CD4-positive, alpha-beta T cell treated with Interleukin-6 for 4 hours (primary cell): ENCODE results near the gene DBP.
"Not testable (repeated sequence)": the region's sequence is repeated elsewhere in the genome, so short reads cannot be mapped to it uniquely, and the experiment has no call there.

Experiments
- DNase-seq: peaks from one replicate; pipeline ENCODE4 v3.0.0-alpha.2; 2020; ENCODE audit warnings: mixed read lengths

DBP gene, protein sequence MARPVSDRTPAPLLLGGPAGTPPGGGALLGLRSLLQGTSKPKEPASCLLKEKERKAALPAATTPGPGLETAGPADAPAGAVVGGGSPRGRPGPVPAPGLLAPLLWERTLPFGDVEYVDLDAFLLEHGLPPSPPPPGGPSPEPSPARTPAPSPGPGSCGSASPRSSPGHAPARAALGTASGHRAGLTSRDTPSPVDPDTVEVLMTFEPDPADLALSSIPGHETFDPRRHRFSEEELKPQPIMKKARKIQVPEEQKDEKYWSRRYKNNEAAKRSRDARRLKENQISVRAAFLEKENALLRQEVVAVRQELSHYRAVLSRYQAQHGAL

DNA sequence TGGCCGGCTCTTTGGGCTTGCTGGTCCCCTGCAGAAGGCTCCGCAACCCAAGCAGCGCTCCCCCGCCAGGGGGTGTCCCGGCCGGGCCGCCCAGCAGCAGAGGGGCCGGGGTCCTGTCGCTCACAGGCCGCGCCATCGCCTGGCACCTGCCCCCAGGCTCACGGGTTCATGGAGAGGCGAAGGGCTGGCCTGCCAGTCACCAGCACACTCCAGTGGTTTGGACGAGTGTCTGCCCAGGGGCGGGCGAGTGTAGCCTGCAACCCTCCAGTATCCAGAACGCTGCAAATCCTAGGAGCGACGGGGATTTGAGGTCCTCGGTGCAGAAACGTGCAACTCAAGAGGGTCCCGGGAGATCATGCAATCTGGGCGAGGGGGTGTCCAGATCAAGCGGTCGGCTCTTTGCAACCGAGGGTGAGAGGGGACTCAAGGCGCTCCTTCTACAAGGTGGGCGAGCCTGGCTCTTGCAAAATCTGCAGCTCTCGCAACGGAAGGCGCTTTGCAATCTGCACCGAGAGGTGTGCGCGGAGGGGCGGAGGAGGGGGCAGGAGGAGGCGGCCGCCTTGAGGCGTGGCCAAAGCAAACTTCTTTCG is at the start of gene DBP:
Gene DBP (minus strand): TSS at position 521 of the 590 bp plus-strand sequence. CDS start 385 bp downstream, at position 136.
- peak; percentile 46 for DNase-seq

- not testable (repeated sequence) for DNase-seq
Measured at GRCh38 chr19:48686637-48687036, 49.5 kb upstream of the DBP start.

DNA sequence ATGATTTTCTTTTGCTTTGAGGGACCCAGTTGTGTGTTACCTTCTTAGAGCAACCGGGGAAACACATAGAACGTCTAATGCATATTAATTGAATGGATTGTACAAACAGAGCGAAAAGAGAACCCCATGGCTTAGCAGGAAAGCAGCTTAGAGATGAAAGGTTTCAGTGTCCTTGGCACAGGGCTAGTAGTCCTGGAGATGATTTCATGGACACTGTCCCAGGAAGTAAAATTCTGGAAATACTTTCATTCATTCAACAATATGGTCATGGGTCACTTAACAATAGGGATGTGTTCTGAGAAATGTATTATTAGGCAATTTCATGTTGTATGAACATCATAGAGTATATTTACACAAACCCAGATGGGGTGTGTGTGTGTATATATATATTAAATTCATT is 48.9 kb upstream of the DBP start:
- no peak for DNase-seq

DNA sequence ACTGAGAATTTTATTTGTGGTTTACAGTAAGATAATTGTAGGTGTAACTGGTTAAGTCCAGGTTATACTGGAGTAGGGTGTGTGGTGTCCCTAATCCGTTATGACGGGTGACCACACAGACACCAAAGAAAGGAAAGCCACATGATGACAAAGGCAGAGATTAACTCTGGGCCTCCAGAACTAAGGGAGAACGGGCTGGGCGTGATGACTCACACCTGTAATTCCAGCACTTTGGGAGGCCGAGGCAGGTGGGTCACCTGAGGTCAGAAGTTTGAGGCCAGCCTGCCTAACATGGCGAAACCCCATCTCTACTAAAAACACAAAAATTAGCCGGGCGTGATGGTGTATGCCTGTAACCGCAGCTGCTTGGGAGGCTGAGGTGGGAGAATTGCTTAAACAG is 48.4 kb upstream of the DBP start:
- no peak for DNase-seq

DNA sequence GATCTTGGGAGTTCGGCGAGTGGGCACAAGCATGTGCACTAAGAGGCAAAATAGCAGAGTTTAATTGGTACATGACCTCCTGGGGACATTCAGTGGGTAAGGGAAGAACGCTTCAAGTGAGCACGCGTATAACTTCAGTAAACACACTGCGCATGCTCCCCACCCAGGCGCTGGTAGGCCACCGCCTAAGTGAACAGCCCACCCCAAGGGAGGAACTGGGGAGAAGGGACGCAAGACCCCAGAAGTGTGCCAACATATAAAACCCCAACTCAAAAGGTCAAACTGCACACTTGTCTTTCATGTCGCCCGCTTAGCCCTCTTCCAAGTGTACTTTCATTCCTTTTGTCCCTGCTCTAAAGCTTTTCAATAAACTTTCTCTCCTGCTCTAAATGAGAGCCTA is 46.2 kb upstream of the DBP start:
- peak; percentile 54 for DNase-seq

GRCh38 chr19:48681127-48681470 is 43.9 kb upstream of the DBP start:
- no peak for DNase-seq

DNA sequence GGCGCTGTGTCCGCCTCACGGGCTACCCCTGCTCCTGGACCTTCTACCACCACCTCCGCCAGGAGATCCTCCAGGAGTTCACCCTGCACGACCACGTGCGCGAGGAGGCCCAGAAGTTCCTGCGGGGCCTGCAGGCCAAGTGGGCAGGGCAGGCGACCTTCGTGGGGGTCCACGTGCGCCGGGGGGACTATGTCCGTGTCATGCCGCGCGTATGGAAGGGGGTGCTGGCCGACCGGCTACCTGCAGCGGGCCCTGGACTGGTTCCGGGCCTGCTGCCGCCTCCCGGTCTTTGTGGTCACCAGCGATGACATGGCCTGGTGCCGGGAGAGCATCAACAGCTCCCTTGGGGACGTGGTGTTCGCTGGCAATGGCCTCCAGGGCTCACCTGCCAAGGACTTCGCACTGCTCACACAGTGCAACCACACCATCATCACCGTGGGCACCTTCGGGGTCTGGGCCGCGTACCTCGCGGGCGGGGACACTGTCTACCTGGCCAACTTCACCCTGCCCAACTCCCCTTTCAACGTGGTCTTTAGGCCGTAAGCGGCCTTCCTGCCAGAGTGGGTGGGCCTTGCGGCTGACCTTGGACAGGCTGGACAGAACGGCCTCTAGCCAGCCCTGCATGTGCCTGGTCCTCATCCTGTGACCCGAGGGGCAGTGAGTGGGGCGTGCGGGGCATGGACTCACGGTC is 43.4 kb upstream of the DBP start:
- no peak for DNase-seq

DNA sequence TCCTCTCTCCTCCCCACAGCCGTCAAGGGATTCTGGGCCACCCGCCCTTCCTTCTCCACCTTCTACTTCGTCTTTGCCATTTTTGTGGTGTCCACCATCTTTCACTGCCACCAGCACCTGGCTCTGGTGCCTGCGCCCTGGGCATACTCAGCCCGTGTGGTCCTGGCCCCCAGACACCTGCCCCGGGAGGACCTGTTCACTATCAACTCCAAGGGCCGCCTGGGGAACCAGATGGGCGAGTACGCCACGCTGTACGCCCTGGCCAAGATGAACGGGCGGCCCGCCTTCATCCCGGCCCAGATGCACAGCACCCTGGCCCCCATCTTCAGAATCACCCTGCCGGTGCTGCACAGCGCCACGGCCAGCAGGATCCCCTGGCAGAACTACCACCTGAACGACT is 42.8 kb upstream of the DBP start:
- DNase-seq: not testable (repeated sequence)

GRCh38 chr19:48678201-48678600 is 41.0 kb upstream of the DBP start:
- no peak for DNase-seq

- no peak for DNase-seq
Measured at GRCh38 chr19:48676887-48677286, 39.7 kb upstream of the DBP start.

GRCh38 chr19:48676487-48676886 is 39.3 kb upstream of the DBP start:
- no peak for DNase-seq

DNA sequence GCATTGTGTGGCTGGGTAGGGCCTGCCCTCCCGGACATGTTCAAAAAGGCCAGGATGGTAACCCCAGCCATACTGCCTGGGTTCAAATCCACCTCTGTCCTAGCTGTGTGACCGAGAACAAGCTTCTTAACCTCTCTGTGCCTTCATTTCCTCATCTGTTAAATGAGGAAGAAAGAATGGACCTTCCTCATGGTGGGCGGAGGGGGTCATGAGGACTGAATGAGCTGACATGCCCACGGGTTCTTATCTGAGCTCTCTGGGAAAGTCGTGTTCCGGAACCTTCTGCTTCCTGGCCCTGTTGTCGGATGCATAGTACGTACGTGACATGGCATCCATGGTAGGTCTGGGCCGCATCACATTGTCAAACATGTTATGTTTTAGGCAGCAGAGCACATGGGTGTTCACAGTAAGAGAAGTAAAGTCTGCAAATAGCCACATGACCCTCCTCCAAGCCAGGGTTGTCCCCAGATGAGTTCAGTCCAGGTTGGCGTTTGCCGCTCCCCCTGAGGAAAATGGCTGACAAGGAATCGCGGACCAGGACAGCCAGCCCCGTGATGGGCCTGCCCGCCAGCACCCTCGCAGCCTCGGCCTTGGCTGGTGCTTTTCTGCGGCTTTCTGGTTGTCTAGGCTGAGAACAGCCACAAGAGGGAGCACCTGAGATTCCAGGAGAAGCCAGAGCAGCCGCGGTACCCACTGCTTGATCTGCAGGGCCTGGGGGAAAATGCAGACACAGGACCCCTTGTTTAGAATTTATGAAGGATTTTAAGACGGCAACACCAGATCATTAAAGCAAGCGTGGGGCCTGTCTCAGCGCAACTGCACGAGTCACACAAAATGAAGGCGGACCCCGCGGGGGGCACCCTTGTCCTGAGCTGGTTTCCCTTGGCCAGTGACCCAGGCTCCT is 38.0 kb upstream of the DBP start:
- peak; percentile 82 for DNase-seq

GRCh38 chr19:48674216-48674809 is 37.1 kb upstream of the DBP start:
- DNase-seq: no peak

DNA sequence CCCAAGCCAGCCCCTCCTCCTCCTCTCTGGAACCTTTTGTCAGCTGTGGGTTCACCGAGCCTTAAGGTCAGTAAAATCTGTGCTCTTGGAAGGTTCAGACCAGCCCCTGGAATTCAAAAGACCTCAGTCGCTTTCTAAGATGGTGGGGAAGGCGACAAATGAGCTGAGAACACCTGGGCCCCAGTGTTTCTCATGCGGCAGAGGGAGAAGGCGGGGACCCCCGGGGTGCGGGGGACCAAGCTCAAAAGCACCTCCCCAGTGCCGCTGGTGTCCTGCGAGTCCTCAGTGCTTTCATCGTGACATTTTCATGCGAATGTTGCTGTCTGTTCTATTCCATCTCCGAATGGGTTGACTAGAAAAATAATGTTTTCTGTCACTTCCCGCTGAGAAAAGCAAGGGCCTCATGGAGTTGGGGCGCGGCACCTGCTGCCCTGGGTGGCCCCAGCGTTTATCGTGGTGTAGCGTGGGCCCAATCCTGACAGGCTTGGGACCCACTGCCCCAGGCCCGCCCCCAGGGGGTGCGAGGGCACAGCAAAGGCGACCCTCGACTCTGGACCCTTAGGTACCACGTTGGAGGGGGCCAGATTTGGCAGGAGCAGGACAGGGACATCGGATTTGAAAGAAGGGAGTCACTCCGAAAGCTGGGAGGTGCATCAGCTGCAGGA is 36.4 kb upstream of the DBP start:
- DNase-seq: no peak

DNA sequence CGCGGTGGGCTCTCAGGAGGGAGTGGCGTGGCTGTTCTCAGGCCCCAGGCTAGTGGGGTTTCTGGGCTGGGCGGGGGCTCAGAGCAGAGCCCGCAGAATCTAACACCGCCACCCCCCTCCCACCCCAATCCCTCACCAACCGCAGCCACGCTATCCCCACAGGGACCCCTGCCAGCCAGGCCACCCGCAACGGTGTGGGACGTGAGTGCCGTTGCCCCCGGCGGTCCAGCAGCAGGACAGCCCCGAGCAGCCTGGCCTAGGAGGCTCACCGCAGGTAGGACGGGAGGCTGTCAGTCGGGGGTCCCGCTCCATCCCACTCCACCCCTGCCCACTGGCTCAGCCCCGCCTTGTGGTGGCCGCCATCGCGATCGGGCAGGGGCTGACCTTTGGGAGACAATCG is 35.8 kb upstream of the DBP start, which contains the start of gene NTN5:
Gene NTN5 (minus strand): TSS at position 24 of the 400 bp plus-strand sequence. CDS start 2,031 bp downstream, outside the sequence.
- no peak for DNase-seq

DNA sequence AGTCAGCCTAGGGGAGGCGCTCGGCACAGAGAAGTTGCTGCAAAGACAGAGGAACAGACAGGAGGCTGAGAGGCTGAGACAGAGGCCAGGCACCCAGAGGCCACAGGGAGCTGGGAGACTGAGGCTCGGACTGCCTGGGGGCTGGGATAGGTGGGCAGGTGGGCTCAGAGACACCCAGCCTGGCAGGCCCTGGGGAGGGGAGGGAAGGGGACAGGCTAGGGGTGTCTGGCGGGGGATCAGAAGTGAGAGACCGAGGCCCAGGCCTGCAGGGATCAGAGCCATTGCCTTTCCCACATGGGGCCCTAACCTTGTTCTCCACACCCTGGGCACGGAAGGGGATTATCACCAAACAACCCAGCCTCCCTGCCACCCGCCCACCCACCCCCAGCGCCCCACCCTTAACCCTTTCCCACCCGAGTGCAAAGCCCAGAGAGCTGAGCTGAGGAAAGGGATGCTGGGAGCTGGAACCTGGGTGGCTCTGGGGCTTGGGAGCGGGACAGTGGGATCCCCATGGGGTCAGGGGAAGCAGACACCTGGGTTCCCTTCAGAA is 34.3 kb upstream of the DBP start:
- DNase-seq: no peak

DNA sequence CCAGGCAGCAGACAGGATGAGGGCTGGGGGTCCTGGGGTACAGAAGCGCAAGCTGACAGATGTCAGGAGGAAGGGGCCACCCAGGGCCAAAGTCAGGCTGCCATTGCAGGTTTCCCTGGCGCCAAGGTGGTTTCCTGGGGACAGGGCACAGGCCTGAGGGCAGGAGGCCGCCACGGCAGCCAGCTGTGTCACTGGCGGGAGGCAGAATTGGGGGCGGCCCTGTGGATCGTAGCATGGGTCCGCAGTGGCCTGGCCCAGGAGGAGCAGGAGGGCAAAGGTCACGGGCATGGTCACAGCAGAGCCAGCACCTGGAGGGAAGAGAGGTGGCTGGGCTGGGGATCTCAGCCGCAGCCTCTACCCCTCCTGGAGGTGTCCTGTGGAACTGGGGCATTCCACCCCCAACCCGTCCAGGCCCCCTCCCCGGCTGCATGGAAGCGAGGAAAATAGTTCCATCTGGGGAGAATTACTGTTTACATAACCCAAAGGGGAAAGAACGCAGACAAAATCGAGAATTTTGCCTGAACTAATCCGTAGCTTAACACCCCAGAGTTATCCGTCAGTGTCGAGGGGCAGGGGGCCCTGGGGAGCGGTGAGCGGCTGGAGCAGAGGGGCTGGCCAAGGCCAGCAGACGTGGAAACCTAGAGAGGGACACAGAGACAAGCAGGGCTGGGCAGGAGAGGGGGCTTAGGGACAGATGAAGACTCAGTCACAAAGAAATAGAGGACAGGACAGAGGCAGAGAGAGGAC is 33.7 kb upstream of the DBP start:
- no peak for DNase-seq

DNA sequence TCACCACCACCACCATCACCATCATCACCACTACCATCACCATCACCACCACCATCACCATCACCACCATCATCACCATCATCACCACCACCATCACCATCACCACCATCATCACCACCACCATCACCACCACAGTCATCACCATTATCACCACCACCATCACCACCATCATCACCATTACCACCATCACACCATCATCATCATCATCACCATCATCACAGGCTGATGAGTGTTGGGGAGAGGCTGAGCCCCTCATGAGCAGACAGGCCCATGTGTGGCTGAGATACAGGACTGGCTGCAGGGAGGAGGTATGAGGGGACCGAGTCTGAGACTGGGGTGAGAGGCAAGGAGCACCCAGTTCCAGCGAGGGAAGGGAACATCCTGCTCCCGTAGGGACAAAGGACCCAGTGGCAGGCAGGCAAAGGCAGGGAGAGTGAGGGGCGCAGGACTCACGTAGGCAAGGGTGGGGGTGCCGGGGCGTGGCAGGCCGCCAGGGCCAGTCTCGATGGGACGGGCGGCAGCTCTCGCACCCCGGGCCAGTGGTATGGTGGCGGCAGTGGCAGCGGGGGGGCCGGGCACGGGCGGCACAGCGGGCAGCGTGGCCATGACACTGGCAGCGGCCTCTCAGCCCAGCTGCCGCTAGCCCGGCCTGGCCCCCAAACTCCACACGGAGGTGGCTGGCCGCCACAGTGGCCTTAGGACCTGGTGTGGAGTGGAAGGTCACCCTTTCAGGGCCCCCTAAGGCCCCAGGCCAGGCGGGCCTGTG is 32.9 kb upstream of the DBP start:
- no peak for DNase-seq

- no peak for DNase-seq
Measured at GRCh38 chr19:48668761-48669160, 31.6 kb upstream of the DBP start.

DNA sequence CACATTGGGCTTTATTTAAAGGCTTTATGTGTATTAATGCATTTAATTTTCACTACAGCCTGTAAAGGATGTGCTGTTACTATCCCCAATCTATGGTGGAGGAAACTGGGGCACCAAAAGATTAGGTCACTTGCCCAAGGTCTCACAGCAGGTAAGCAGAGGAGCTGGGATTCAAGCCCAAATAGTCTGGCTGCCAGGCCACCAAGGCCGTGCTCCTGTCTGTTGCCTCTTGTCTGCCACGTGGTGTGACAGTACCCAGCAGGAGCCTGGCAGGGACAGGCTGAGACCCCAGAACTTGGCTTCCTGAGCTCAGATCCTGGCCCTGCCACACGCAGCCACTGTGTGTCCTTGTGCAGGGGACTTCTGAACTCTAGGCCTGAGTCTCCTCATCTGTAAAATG is 31.2 kb upstream of the DBP start:
- no peak for DNase-seq
